H1 (cell line): ENCODE measurements around the gene PRR30. TPM values are rescaled to one million over a fixed set of nuclear protein-coding genes. Genes with fewer than 3 reads are reported as not detected.

ENCODE experiments used
- CTCF ChIA-PET: fragments of 300-600 bp; sonication (Branson Sonifier 250); formaldehyde crosslinking; loops from one replicate; lab custom pipeline; 2021; ENCODE audit not compliant: partially characterized antibody; lab: Charles Lee
- POLR2A ChIA-PET: fragments of 300-600 bp; sonication (Branson Sonifier 250); formaldehyde crosslinking; loops from one replicate; lab custom pipeline; 2021; ENCODE audit warnings: inconsistent platforms; ENCODE audit not compliant: partially characterized antibody; lab: Charles Lee
- DNase-seq, 2 experiments: peaks; one replicate each; pipeline versions ENCODE4 v3.0.0 to v3.0.0-alpha.2; 2010 to 2022; ENCODE audit warnings: low spot score in 2 of 2, low read depth in 1 of 2, mixed read lengths in 1 of 2
- FAIRE-seq: peaks from 2 replicates; lab custom pipeline; 2011; peaks lifted over from hg19 to GRCh38; lab: Jason Lieb, UNC
- H2AFZ ChIP-seq: 2 replicates; pipeline ENCODE4 v1.8.1; 2012; ENCODE audit warnings: low read length, inconsistent platforms
- H2AK5ac ChIP-seq: 2 replicates; pipeline ENCODE4 v1.6.1; 2013; ENCODE audit warnings: low read depth, low read length
- H2BK120ac ChIP-seq: replicated peaks from 2 replicates; pipeline ENCODE3; 2013; ENCODE audit warnings: low read depth, low read length, inconsistent platforms
- H2BK12ac ChIP-seq: 2 replicates; pipeline ENCODE4 v1.6.1; 2013; ENCODE audit warnings: low read depth, low read length
- H2BK15ac ChIP-seq: 2 replicates; pipeline ENCODE4 v1.6.1; 2013; ENCODE audit warnings: low read length
- H2BK20ac ChIP-seq: 2 replicates; pipeline ENCODE4 v1.6.1; 2013; ENCODE audit warnings: low read length
- H2BK5ac ChIP-seq: 2 replicates; pipeline ENCODE4 v1.6.1; 2013; ENCODE audit warnings: low read depth, low read length
- H3K14ac ChIP-seq: 2 replicates; pipeline ENCODE4 v1.6.1; 2013; ENCODE audit warnings: inconsistent platforms; ENCODE audit not compliant: insufficient read length
- H3K18ac ChIP-seq: 2 replicates; pipeline ENCODE4 v1.6.1; 2013; ENCODE audit warnings: low read length; ENCODE audit errors: extremely low read depth
- H3K23ac ChIP-seq: 2 replicates; pipeline ENCODE4 v1.6.1; 2013; ENCODE audit warnings: inconsistent platforms; ENCODE audit not compliant: insufficient read length
- H3K23me2 ChIP-seq: 2 replicates; pipeline ENCODE4 v1.6.1; 2013; ENCODE audit warnings: low read depth, low read length
- H3K27ac ChIP-seq: 2 replicates; pipeline ENCODE4 v1.6.1; 2011; ENCODE audit warnings: low read depth, low read length, inconsistent platforms
- H3K27me3 ChIP-seq, 4 experiments: replicated peaks in 1 of 4; 1 replicate in 1 of 4; 2 replicates in 3 of 4; pipeline versions ENCODE4 v1.6.1 to v1.8.1; 2011 to 2013; ENCODE audit warnings: low read length in 3 of 4, mild to moderate bottlenecking in 3 of 4, inconsistent platforms in 2 of 4, mixed read lengths in 2 of 4, moderate library complexity in 1 of 4; ENCODE audit not compliant: control insufficient read depth in 3 of 4, insufficient read depth in 3 of 4; ENCODE audit errors: extremely low read depth in 1 of 4
- H3K36me3 ChIP-seq, 4 experiments: 2 replicates each; pipeline versions ENCODE4 v1.6.1 to v1.8.1; 2011 to 2013; ENCODE audit warnings: mild to moderate bottlenecking in 4 of 4, low read length in 3 of 4, moderate library complexity in 2 of 4, control low read depth in 1 of 4, inconsistent platforms in 1 of 4; ENCODE audit not compliant: insufficient read depth in 4 of 4, control insufficient read depth in 2 of 4
- H3K4ac ChIP-seq: replicated peaks from 2 replicates; pipeline ENCODE3; 2013; ENCODE audit warnings: low read length, low read depth, mixed read lengths, inconsistent platforms; ENCODE audit not compliant: insufficient read length
- H3K4me1 ChIP-seq, 4 experiments: replicated peaks in 1 of 4; 1 replicate in 1 of 4; 2 replicates in 3 of 4; pipeline versions ENCODE4 v1.6.1 to v1.8.1; 2011 to 2013; ENCODE audit warnings: low read length in 3 of 4, inconsistent platforms in 2 of 4, mixed read lengths in 1 of 4; ENCODE audit not compliant: insufficient read depth in 4 of 4, control insufficient read depth in 3 of 4
- H3K4me2 ChIP-seq, 2 experiments: 2 replicates each; pipeline versions ENCODE4 v1.6.1 to v1.8.1; 2011 to 2013; ENCODE audit warnings: low read depth in 2 of 2, low read length in 2 of 2, control low read depth in 1 of 2, inconsistent platforms in 1 of 2, mild to moderate bottlenecking in 1 of 2; ENCODE audit not compliant: insufficient read depth in 1 of 2
- H3K4me3 ChIP-seq, 4 experiments: fragments of 200-600, 300-600 bp in 1 of 4; sonication (generic), shearing (Covaris generic), sonication (Bioruptor Twin) in 1 of 4; 2 replicates each; pipeline versions ENCODE4 v1.5.1 to v1.8.1; 2011 to 2016; ENCODE audit warnings: low read length in 4 of 4, low read depth in 3 of 4, control low read depth in 2 of 4, inconsistent platforms in 2 of 4, mild to moderate bottlenecking in 2 of 4, mixed read lengths in 1 of 4, moderate library complexity in 1 of 4; ENCODE audit not compliant: insufficient read depth in 2 of 4; ENCODE audit errors: extremely low read depth in 1 of 4
- H3K56ac ChIP-seq: replicated peaks from 2 replicates; pipeline ENCODE3; 2013; ENCODE audit warnings: low read depth, mild to moderate bottlenecking, mixed read lengths, low read length, inconsistent platforms; ENCODE audit not compliant: insufficient read length
- H3K79me1 ChIP-seq: 2 replicates; pipeline ENCODE4 v1.6.1; 2013; ENCODE audit warnings: low read depth, low read length, control low read depth
- H3K79me2 ChIP-seq, 2 experiments: 2 replicates each; pipeline versions ENCODE4 v1.6.1 to v1.8.1; 2012 to 2013; ENCODE audit warnings: low read length in 2 of 2, mild to moderate bottlenecking in 2 of 2, inconsistent platforms in 1 of 2; ENCODE audit not compliant: insufficient read depth in 2 of 2, control insufficient read depth in 1 of 2
- H3K9ac ChIP-seq, 4 experiments: replicated peaks in 1 of 4; 1 replicate in 1 of 4; 2 replicates in 3 of 4; pipeline versions ENCODE4 v1.6.1 to v1.8.1; 2011 to 2013; ENCODE audit warnings: low read depth in 3 of 4, low read length in 3 of 4, control low read depth in 2 of 4, mild to moderate bottlenecking in 2 of 4, moderate library complexity in 2 of 4, inconsistent platforms in 1 of 4; ENCODE audit errors: extremely low read depth in 1 of 4
- H3K9me3 ChIP-seq, 2 experiments: 2 replicates each; pipeline versions ENCODE4 v1.6.1 to v1.8.1; 2012 to 2013; ENCODE audit warnings: mild to moderate bottlenecking in 2 of 2, moderate library complexity in 2 of 2, control low read depth in 1 of 2, inconsistent platforms in 1 of 2, low read depth in 1 of 2, low read length in 1 of 2, mixed read lengths in 1 of 2; ENCODE audit not compliant: insufficient read depth in 2 of 2
- H4K20me1 ChIP-seq, 2 experiments: replicated peaks in 1 of 2; 2 replicates each; pipeline versions ENCODE3 to v1.8.1; 2011 to 2013; ENCODE audit warnings: inconsistent platforms in 2 of 2, low read length in 2 of 2, mild to moderate bottlenecking in 1 of 2; ENCODE audit not compliant: insufficient read depth in 2 of 2, control insufficient read depth in 1 of 2
- H4K5ac ChIP-seq: 2 replicates; pipeline ENCODE4 v1.6.1; 2013; ENCODE audit warnings: low read length, low read depth, mixed read lengths, inconsistent platforms; ENCODE audit not compliant: insufficient read length
- H4K8ac ChIP-seq: 2 replicates; pipeline ENCODE4 v1.8.0; 2013; ENCODE audit warnings: mild to moderate bottlenecking, moderate library complexity, low read length, inconsistent platforms; ENCODE audit not compliant: insufficient read depth; ENCODE audit errors: extremely low read depth
- H4K91ac ChIP-seq: replicated peaks from 2 replicates; pipeline ENCODE3; 2013; ENCODE audit warnings: low read length, mixed read lengths, inconsistent platforms; ENCODE audit not compliant: insufficient read length
- ASH2L ChIP-seq: fragments of 200-600, 300-600 bp; sonication (generic); IDR thresholded peaks from one replicate; pipeline ENCODE4 v1.7.1; 2017; ENCODE audit warnings: low read length
- CBX5 ChIP-seq: fragments of 300-800, 300-1000 bp; sonication (generic); IDR thresholded peaks from 2 replicates; pipeline ENCODE4 v1.7.1; 2016; ENCODE audit warnings: antibody characterized with exemption, low read length, low read depth
- CHD1 ChIP-seq: IDR thresholded peaks from 2 replicates; pipeline ENCODE4 v1.6.1; 2012; ENCODE audit warnings: low read depth, low read length, improper control_type of control experiment
- EZH2 ChIP-seq: fragments of 200-600 bp; sonication (generic); IDR thresholded peaks from 2 replicates; pipeline ENCODE4 v1.7.1; 2012; ENCODE audit warnings: low read depth, mild to moderate bottlenecking, moderate library complexity, low read length, inconsistent platforms; ENCODE audit not compliant: severe bottlenecking
- POLR2AphosphoS5 ChIP-seq: IDR thresholded peaks from 2 replicates; pipeline ENCODE4 v1.6.1; 2011; ENCODE audit warnings: low read depth, low read length
- POU5F1 ChIP-seq: IDR thresholded peaks from 2 replicates; pipeline ENCODE4 v1.6.1; 2011; ENCODE audit warnings: low read depth, mild to moderate bottlenecking, low read length, moderate library complexity
- RBBP5 ChIP-seq: IDR thresholded peaks from 2 replicates; pipeline ENCODE4 v1.7.1; 2012; ENCODE audit warnings: low read depth, mild to moderate bottlenecking, inconsistent platforms, low read length, moderate library complexity, borderline replicate concordance
- SP1 ChIP-seq: IDR thresholded peaks from 2 replicates; pipeline ENCODE4 v1.6.1; 2011; ENCODE audit warnings: low read depth, low read length
- whole genome bisulfite sequencing, 2 experiments: shearing (Covaris generic) in 1 of 2; methylation state at CpG; one replicate each; pipeline versions ENCODE4 v1.1.6 to v1.1.7; 2013 to 2015; ENCODE audit warnings: low lambda C conversion rate in 2 of 2, mixed read lengths in 2 of 2, inconsistent platforms in 1 of 2, low coverage in 1 of 2, missing lambda C conversion rate in 1 of 2; ENCODE audit not compliant: insufficient replicate concordance in 2 of 2, insufficient coverage in 1 of 2, insufficient read length in 1 of 2; ENCODE audit errors: extremely low coverage in 1 of 2, missing lambda C conversion rate in 1 of 2; 5-methylcytosine and 5-hydroxymethylcytosine counted together
- polyA plus RNA-seq, 7 experiments: library from polyadenylated mRNA; depleted of rRNA in 3 of 7; stranded (reverse) in 5 of 7; unstranded in 2 of 7; fragments of >200 nt in 5 of 7; fragments of 200-250 nt in 2 of 7; gene quantifications; 1 replicate in 5 of 7; 2 replicates in 1 of 7; 4 replicates in 1 of 7; pipeline versions ENCODE4 v1.2.1 to v1.2.3, GENCODE V29; 2011 to 2013; ENCODE audit warnings: missing spikeins in 2 of 7, mixed read lengths in 2 of 7
- total RNA-seq: library from RNA; stranded (reverse); fragmentation: NEBNext Ultra II Directional; extraction: Animal tissue kit (Norgen Biotek cat#: 25700); gene quantifications from 2 replicates; pipeline ENCODE4 v1.2.1, GENCODE V29; 2021
- TF ChIP-seq, protein P1 (sequence below): IDR thresholded peaks from 2 replicates; pipeline ENCODE4 v1.6.1; 2011; ENCODE audit warnings: low read length, improper control_type of control experiment
- TF ChIP-seq, protein P2 (sequence below): IDR thresholded peaks from 2 replicates; pipeline ENCODE4 v1.6.1; 2012; ENCODE audit warnings: inconsistent platforms

The PRR30 gene
- total and polyA plus RNA-seq, 2 of the 8 experiments (the other 6 are each of a cell fraction or from before 2014, with no cell fraction given), result not detected

DNA sequence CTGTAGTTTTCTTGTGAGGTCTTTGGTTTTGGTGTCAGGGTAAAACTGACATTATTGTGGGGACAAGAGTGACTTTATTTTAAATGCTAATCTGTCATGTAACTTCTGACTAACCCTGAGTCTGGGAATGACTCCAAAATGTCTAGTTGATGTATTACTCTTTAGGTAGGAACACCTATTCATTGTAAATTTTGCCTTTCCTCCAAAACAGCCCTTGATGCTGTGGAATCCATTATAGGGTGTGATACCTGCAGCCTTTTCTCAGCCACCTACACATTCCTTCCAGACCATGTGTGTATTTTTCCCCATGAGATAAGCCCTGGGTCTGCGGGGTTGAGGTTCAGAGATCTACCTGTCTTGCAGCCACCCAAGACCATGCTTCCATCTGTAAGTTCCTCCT, 4.1 kb upstream of the PRR30 start:
- Histone ChIP-seq H3K4me3 (no peak overlapping the region), H3K27ac (no peak overlapping the region), H3K56ac (no peak overlapping the region), H3K23me2 (no peaks in the 10 kb centered on the region), H3K23ac (no peak overlapping the region), H2BK20ac (no peak overlapping the region), H3K4me2 (no peak overlapping the region), H3K4me1 (no peaks in the 10 kb centered on the region), H4K8ac (no peak overlapping the region), H3K14ac (no peak overlapping the region), H2BK120ac (no peak overlapping the region), H2BK15ac (no peak overlapping the region), H3K27me3 (no peaks in the 10 kb centered on the region), H2AFZ (no peak overlapping the region), H2BK12ac (no peak overlapping the region), H4K91ac (no peak overlapping the region), H4K5ac (no peak overlapping the region), H3K4ac (no peak overlapping the region), H2BK5ac (no peak overlapping the region), H3K79me2 (no peaks in the 10 kb centered on the region), H3K9me3 (no peaks in the 10 kb centered on the region), H3K79me1 (no peaks in the 10 kb centered on the region), H3K36me3 (no peaks in the 10 kb centered on the region), H2AK5ac (no peak overlapping the region), H3K18ac (no peak overlapping the region), H4K20me1 (no peaks in the 10 kb centered on the region), H3K9ac (no peak overlapping the region)
- TF ChIP-seq CHD1 (no peak), POU5F1 (no peak), RBBP5 (no peak), CBX5 (no peak), POLR2AphosphoS5 (no peak), EZH2 (no peak), SP1 (no peak), ASH2L (no peak)
- TF ChIP-seq, protein P1, sequence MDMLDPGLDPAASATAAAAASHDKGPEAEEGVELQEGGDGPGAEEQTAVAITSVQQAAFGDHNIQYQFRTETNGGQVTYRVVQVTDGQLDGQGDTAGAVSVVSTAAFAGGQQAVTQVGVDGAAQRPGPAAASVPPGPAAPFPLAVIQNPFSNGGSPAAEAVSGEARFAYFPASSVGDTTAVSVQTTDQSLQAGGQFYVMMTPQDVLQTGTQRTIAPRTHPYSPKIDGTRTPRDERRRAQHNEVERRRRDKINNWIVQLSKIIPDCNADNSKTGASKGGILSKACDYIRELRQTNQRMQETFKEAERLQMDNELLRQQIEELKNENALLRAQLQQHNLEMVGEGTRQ, result no peak
- TF ChIP-seq, protein P2, sequence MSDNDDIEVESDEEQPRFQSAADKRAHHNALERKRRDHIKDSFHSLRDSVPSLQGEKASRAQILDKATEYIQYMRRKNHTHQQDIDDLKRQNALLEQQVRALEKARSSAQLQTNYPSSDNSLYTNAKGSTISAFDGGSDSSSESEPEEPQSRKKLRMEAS, result no peak
- ChIA-PET POLR2A (no interaction called here), CTCF (interaction anchor here (1.9 kb wide), 1 partner anchor 49 kb away, joined by 5 read pairs; no protein-coding TSS in a partner anchor)
- DNase-seq, result no peak
- WGBS, 2 experiments, result 94% methylated on average over 1 of the region's 1 CpG; no CpG with 5 or more reads in 1 of the 2 experiments
- FAIRE-seq, result no peak
